ENCODE measurements around the gene RBFOX1. TPM values are rescaled to one million over a fixed set of nuclear protein-coding genes. Genes with fewer than 3 reads are reported as not detected.

RBFOX1 gene
- total and polyA plus RNA-seq, 10 of the 15 experiments (the other 5 are each of a cell fraction or from before 2014, with no cell fraction given) = 0.87 TPM; not detected in 9

- DNase-seq (ENCODE audit: low read depth, low spot score) (no peak), FAIRE-seq (no peak), ATAC-seq (no peak)
- ChIA-PET RAD21 (ENCODE audit: unreplicated experiment) (no interaction called here), SMC1A (ENCODE audit: uncharacterized antibody, unreplicated experiment) (no interaction called here), POLR2A (no interaction called here), CTCF (no interaction called here)
- no peaks in the 10 kb centered on the region for H3K27me3 ChIP-seq (replicated peaks in 1 of 2; ENCODE audit: control insufficient read depth in 2 of 2, insufficient read depth in 2 of 2, low read length in 1 of 2)
- no peak overlapping the region for H3K4me2 ChIP-seq (ENCODE audit: control insufficient read depth, insufficient read depth)
- TF ChIP-seq USF2 (IDR thresholded peaks at IDR 0.05; ENCODE audit: borderline replicate concordance, low read depth, low read length) = no peak
- TF ChIP-seq ASH2L (IDR thresholded peaks at IDR 0.05; ENCODE audit: borderline replicate concordance, low read depth) = no peak
- no peak for TF ChIP-seq RELB (IDR thresholded peaks at IDR 0.05; ENCODE audit: low read depth)
- TF ChIP-seq IRF4 (IDR thresholded peaks at IDR 0.05; ENCODE audit: low read depth, low read length) = no peak
- TF ChIP-seq MXI1 (IDR thresholded peaks at IDR 0.05; ENCODE audit: low read depth, low read length) = no peak
- 13% methylated on average over 5 of the region's 5 CpGs for WGBS (ENCODE audit: insufficient coverage, insufficient replicate concordance, low lambda C conversion rate, missing lambda C conversion rate)
- no peaks in the 10 kb centered on the region for H3K9me3 ChIP-seq (replicated peaks; ENCODE audit: control insufficient read depth, insufficient read depth, low read length)
- H3K4me3 ChIP-seq = no peak overlapping the region
- BruUV-seq (replicated peaks) = no TSS peak
- H4K20me1 ChIP-seq (ENCODE audit: control insufficient read depth, insufficient read depth) = no peaks in the 10 kb centered on the region
- no peaks in the 10 kb centered on the region for H3K36me3 ChIP-seq (ENCODE audit: control insufficient read depth in 2 of 2, insufficient read depth in 2 of 2, low read length in 1 of 2)
- no peaks in the 10 kb centered on the region for H3K4me1 ChIP-seq (ENCODE audit: control insufficient read depth, insufficient read depth, low read length)
- H2AFZ ChIP-seq (ENCODE audit: control insufficient read depth, low read depth, low read length) = no peak overlapping the region
- H3K9ac ChIP-seq (ENCODE audit: control insufficient read depth, insufficient read depth, low read length) = no peak overlapping the region
- H3K79me2 ChIP-seq (ENCODE audit: control insufficient read depth, insufficient read depth, low read length) = no peaks in the 10 kb centered on the region
- no peak overlapping the region for H3K27ac ChIP-seq (ENCODE audit: control insufficient read depth, insufficient read depth)
- intact Hi-C loops (cut with micrococcal nuclease; ENCODE audit: unreplicated experiment) (no loop called here), in situ Hi-C loops (cut with MboI) (no loop called here)
Measured at GRCh38 chr16:7524419-7524818, 191.8 kb downstream of the RBFOX1 start.

- no peaks in the 10 kb centered on the region for H3K79me2 ChIP-seq (ENCODE audit: control insufficient read depth, insufficient read depth, low read length)
- H3K27me3 ChIP-seq (replicated peaks in 1 of 2; ENCODE audit: control insufficient read depth in 2 of 2, insufficient read depth in 2 of 2, low read length in 1 of 2) = no peaks in the 10 kb centered on the region
- H3K4me3 ChIP-seq = no peak overlapping the region
- ChIA-PET CTCF (no interaction called here), POLR2A (no interaction called here), RAD21 (ENCODE audit: unreplicated experiment) (no interaction called here), SMC1A (ENCODE audit: uncharacterized antibody, unreplicated experiment) (no interaction called here)
- H3K9ac ChIP-seq (ENCODE audit: control insufficient read depth, insufficient read depth, low read length) = no peak overlapping the region
- H2AFZ ChIP-seq (ENCODE audit: control insufficient read depth, low read depth, low read length) = no peak overlapping the region
- 31% methylated on average over 6 of the region's 6 CpGs for WGBS (ENCODE audit: insufficient coverage, insufficient replicate concordance, low lambda C conversion rate, missing lambda C conversion rate)
- no peak overlapping the region for H3K27ac ChIP-seq (ENCODE audit: control insufficient read depth, insufficient read depth)
- in situ Hi-C loops (cut with MboI) (no loop called here), intact Hi-C loops (cut with micrococcal nuclease; ENCODE audit: unreplicated experiment) (no loop called here)
- ATAC-seq (no peak), FAIRE-seq (no peak), DNase-seq (ENCODE audit: low read depth, low spot score) (no peak)
- H3K36me3 ChIP-seq (ENCODE audit: control insufficient read depth in 2 of 2, insufficient read depth in 2 of 2, low read length in 1 of 2) = no peaks in the 10 kb centered on the region
- H4K20me1 ChIP-seq (ENCODE audit: control insufficient read depth, insufficient read depth) = no peaks in the 10 kb centered on the region
- no peaks in the 10 kb centered on the region for H3K4me1 ChIP-seq (ENCODE audit: control insufficient read depth, insufficient read depth, low read length)
- H3K9me3 ChIP-seq (replicated peaks; ENCODE audit: control insufficient read depth, insufficient read depth, low read length) = no peaks in the 10 kb centered on the region
- BruUV-seq (replicated peaks) = no TSS peak
- no peak overlapping the region for H3K4me2 ChIP-seq (ENCODE audit: control insufficient read depth, insufficient read depth)
- TF ChIP-seq MAX (IDR thresholded peaks at IDR 0.05; ENCODE audit: low read depth, low read length) = no peak
- no peak for TF ChIP-seq ZBTB33 (IDR thresholded peaks at IDR 0.05)
- TF ChIP-seq SMARCA5 (IDR thresholded peaks at IDR 0.05) = no peak
- no peak for TF ChIP-seq DPF2 (IDR thresholded peaks at IDR 0.05)
- TF ChIP-seq YBX1 (IDR thresholded peaks at IDR 0.05) = no peak
- no peak for TF ChIP-seq RBBP5 (conservative IDR thresholded peaks at IDR 0.05)
- TF ChIP-seq SIX5 (IDR thresholded peaks at IDR 0.05; ENCODE audit: low read depth, low read length, severe bottlenecking) = no peak
Measured at GRCh38 chr16:7526736-7527135, 194.1 kb downstream of the RBFOX1 start.

All from GM12878 (cell line).